ENCODE results near the gene PPP5C.

PPP5C gene

GRCh38 chr19:46344363-46344762, 2.5 kb upstream of the PPP5C start:
- TF ChIP-seq FOXP2 (optimal IDR thresholded peaks at IDR 0.05; ENCODE audit: control extremely low read depth, extremely low read length, insufficient read depth) (no peak), EZH2 (IDR thresholded peaks at IDR 0.05) (no peak)
- H3K27ac ChIP-seq, result no peak overlapping the region
- no peak overlapping the region for H3K9ac ChIP-seq (ENCODE audit: insufficient read length)
- no peak overlapping the region for H3K4me3 ChIP-seq
- DNase-seq (ENCODE audit: low read depth, low spot score), result no peak
- H3K36me3 ChIP-seq (ENCODE audit: insufficient read depth, low read length), result peaks cover 8% of the 10 kb centered on the region; the same call in 1 of the 2 replicates
- H3K9me3 ChIP-seq (ENCODE audit: low read depth, low read length), result no peaks in the 10 kb centered on the region

- no peak overlapping the region for H3K9ac ChIP-seq (ENCODE audit: insufficient read length)
- TF ChIP-seq POLR2AphosphoS5 (IDR thresholded peaks at IDR 0.05; ENCODE audit: borderline replicate concordance, low read depth, low read length), result no peak
- no peak for TF ChIP-seq EZH2 (IDR thresholded peaks at IDR 0.05)
- H3K36me3 ChIP-seq (ENCODE audit: insufficient read depth, low read length), result peaks cover 9% of the 10 kb centered on the region; the same call in 1 of the 2 replicates
- H3K27ac ChIP-seq, result no peak overlapping the region
- DNase-seq (ENCODE audit: low read depth, low spot score), result no peak
- no peaks in the 10 kb centered on the region for H3K9me3 ChIP-seq (ENCODE audit: low read depth, low read length)
- H3K4me3 ChIP-seq, result no peak overlapping the region
These were observed 1.7 kb upstream of the PPP5C start for GRCh38 chr19:46345157-46345556.

GRCh38 chr19:46347572-46347883, 641 bp downstream of the PPP5C start:
- peak overlapping the region; percentile 93 for H3K9ac ChIP-seq (ENCODE audit: insufficient read length)

GRCh38 chr19:46347985-46348384, 1.1 kb downstream of the PPP5C start:
- H3K4me3 ChIP-seq, result peak overlapping the region; percentile 100
- peaks cover 15% of the 10 kb centered on the region; the same call in 1 of the 2 replicates for H3K36me3 ChIP-seq (ENCODE audit: insufficient read depth, low read length)
- no peaks in the 10 kb centered on the region for H3K9me3 ChIP-seq (ENCODE audit: low read depth, low read length)
- no peak overlapping the region for H3K27ac ChIP-seq
- H3K9ac ChIP-seq (ENCODE audit: insufficient read length), result peak overlapping the region; percentile 93
- no peak for DNase-seq (ENCODE audit: low read depth, low spot score)
- TF ChIP-seq FOXP2 (optimal IDR thresholded peaks at IDR 0.05; ENCODE audit: control extremely low read depth, extremely low read length, insufficient read depth), result no peak
- TF ChIP-seq POLR2AphosphoS5 (IDR thresholded peaks at IDR 0.05; ENCODE audit: borderline replicate concordance, low read depth, low read length), result no peak
- no peak for TF ChIP-seq EZH2 (IDR thresholded peaks at IDR 0.05)

More at GRCh38 chr19:46347572-46347883, 641 bp downstream of the PPP5C start:
- TF ChIP-seq POLR2AphosphoS5 (IDR thresholded peaks at IDR 0.05; ENCODE audit: borderline replicate concordance, low read depth, low read length), result no peak
- no peak for TF ChIP-seq EZH2 (IDR thresholded peaks at IDR 0.05)
- TF ChIP-seq FOXP2 (optimal IDR thresholded peaks at IDR 0.05; ENCODE audit: control extremely low read depth, extremely low read length, insufficient read depth), result no peak
- Histone ChIP-seq H3K9me3 (ENCODE audit: low read depth, low read length) (no peaks in the 10 kb centered on the region), H3K36me3 (ENCODE audit: insufficient read depth, low read length) (peaks cover 13% of the 10 kb centered on the region; the same call in 1 of the 2 replicates), H3K4me3 (peak overlapping the region; percentile 100), H3K27ac (no peak overlapping the region)
- DNase-seq (ENCODE audit: low read depth, low spot score), result no peak

GRCh38 chr19:46349311-46349993, 2.6 kb downstream of the PPP5C start:
- no peaks in the 10 kb centered on the region for H3K9me3 ChIP-seq (ENCODE audit: low read depth, low read length)
- no peak for DNase-seq (ENCODE audit: low read depth, low spot score)
- TF ChIP-seq POLR2AphosphoS5 (IDR thresholded peaks at IDR 0.05; ENCODE audit: borderline replicate concordance, low read depth, low read length) (no peak), FOXP2 (optimal IDR thresholded peaks at IDR 0.05; ENCODE audit: control extremely low read depth, extremely low read length, insufficient read depth) (no peak), EZH2 (IDR thresholded peaks at IDR 0.05) (no peak)
- no peak overlapping the region for H3K9ac ChIP-seq (ENCODE audit: insufficient read length)
- H3K36me3 ChIP-seq (ENCODE audit: insufficient read depth, low read length), result peaks cover 25% of the 10 kb centered on the region
- no peak overlapping the region for H3K27ac ChIP-seq
- no peak overlapping the region for H3K4me3 ChIP-seq

GRCh38 chr19:46350029-46350757, 3.3 kb downstream of the PPP5C start:
- Histone ChIP-seq H3K36me3 (ENCODE audit: insufficient read depth, low read length) (peaks cover 33% of the 10 kb centered on the region), H3K9me3 (ENCODE audit: low read depth, low read length) (no peaks in the 10 kb centered on the region), H3K4me3 (no peak overlapping the region), H3K27ac (peak overlapping the region; percentile 54), H3K9ac (ENCODE audit: insufficient read length) (no peak overlapping the region)
- TF ChIP-seq EZH2 (IDR thresholded peaks at IDR 0.05) (no peak), POLR2AphosphoS5 (IDR thresholded peaks at IDR 0.05; ENCODE audit: borderline replicate concordance, low read depth, low read length) (no peak), FOXP2 (optimal IDR thresholded peaks at IDR 0.05; ENCODE audit: control extremely low read depth, extremely low read length, insufficient read depth) (no peak)
- DNase-seq (ENCODE audit: low read depth, low spot score), result no peak

- Histone ChIP-seq H3K9ac (ENCODE audit: insufficient read length) (no peak overlapping the region), H3K36me3 (ENCODE audit: insufficient read depth, low read length) (peaks cover 38% of the 10 kb centered on the region), H3K4me3 (no peak overlapping the region)
These were observed 3.9 kb downstream of the PPP5C start for GRCh38 chr19:46350758-46351159.

GRCh38 chr19:46351241-46352041, 4.6 kb downstream of the PPP5C start:
- TF ChIP-seq POLR2AphosphoS5 (IDR thresholded peaks at IDR 0.05; ENCODE audit: borderline replicate concordance, low read depth, low read length), result no peak
- no peak for TF ChIP-seq FOXP2 (optimal IDR thresholded peaks at IDR 0.05; ENCODE audit: control extremely low read depth, extremely low read length, insufficient read depth)
- no peak for TF ChIP-seq EZH2 (IDR thresholded peaks at IDR 0.05)
- H3K9me3 ChIP-seq (ENCODE audit: low read depth, low read length), result no peaks in the 10 kb centered on the region
- H3K9ac ChIP-seq (ENCODE audit: insufficient read length), result no peak overlapping the region
- no peak overlapping the region for H3K4me3 ChIP-seq
- peaks cover 45% of the 10 kb centered on the region for H3K36me3 ChIP-seq (ENCODE audit: insufficient read depth, low read length)
- H3K27ac ChIP-seq, result peak overlapping the region; percentile 54; the same call in 1 of the 2 replicates
- no peak for DNase-seq (ENCODE audit: low read depth, low spot score)

More at GRCh38 chr19:46350758-46351159, 3.9 kb downstream of the PPP5C start:
- DNase-seq (ENCODE audit: low read depth, low spot score), result no peak
- Histone ChIP-seq H3K27ac (peak overlapping the region; percentile 54), H3K9me3 (ENCODE audit: low read depth, low read length) (no peaks in the 10 kb centered on the region)
- TF ChIP-seq FOXP2 (optimal IDR thresholded peaks at IDR 0.05; ENCODE audit: control extremely low read depth, extremely low read length, insufficient read depth), result no peak
- TF ChIP-seq EZH2 (IDR thresholded peaks at IDR 0.05), result no peak
- TF ChIP-seq POLR2AphosphoS5 (IDR thresholded peaks at IDR 0.05; ENCODE audit: borderline replicate concordance, low read depth, low read length), result no peak

Measured in SK-N-MC (cell line).